GM12892 (cell line): ENCODE data around the gene IFNA14. TPM values are rescaled to one million over a fixed set of nuclear protein-coding genes. Genes with fewer than 3 reads are reported as not detected.

Source experiments
- DNase-seq: peaks from one replicate; pipeline ENCODE4 v3.0.0; 2011; ENCODE audit not compliant: insufficient read length
- FAIRE-seq: peaks from 2 replicates; lab custom pipeline; 2011; peaks lifted over from hg19 to GRCh38; lab: Jason Lieb, UNC
- POLR2A ChIP-seq: IDR thresholded peaks from 2 replicates; pipeline ENCODE4 v1.6.1; 2011; ENCODE audit warnings: low read depth, low read length, control low read depth
- POLR2AphosphoS5 ChIP-seq: IDR thresholded peaks from 2 replicates; pipeline ENCODE4 v1.6.1; 2011; ENCODE audit warnings: low read depth, low read length, control low read depth
- TAF1 ChIP-seq: IDR thresholded peaks from 2 replicates; pipeline ENCODE4 v1.6.1; 2011; ENCODE audit warnings: low read depth, mild to moderate bottlenecking, control low read depth, low read length, borderline replicate concordance
- polyA plus RNA-seq: library from polyadenylated mRNA; unstranded; fragments of >200 nt; gene quantifications from one replicate; pipeline ENCODE4 v1.2.1, GENCODE V29; 2012; ENCODE audit warnings: missing spikeins, inconsistent platforms; ENCODE audit not compliant: missing spikeins

Gene IFNA14
- polyA plus RNA-seq = not detected

- TF ChIP-seq TAF1 = no peak
- TF ChIP-seq POLR2AphosphoS5 = no peak
- no peak for TF ChIP-seq POLR2A
- FAIRE-seq = no peak
- no peak for DNase-seq
Observed at GRCh38 chr9:21239911-21240310, at the start of gene IFNA14. Gene IFNA14, minus strand, starts transcription at chr9:21240005. Its CDS starts 70 bp downstream, at chr9:21239935.

GRCh38 chr9:21287280-21287679 lies 47.5 kb upstream of the IFNA14 start:
- TF ChIP-seq POLR2A (no peak), POLR2AphosphoS5 (no peak), TAF1 (no peak)
- FAIRE-seq (no peak), DNase-seq (no peak)

- FAIRE-seq (no peak), DNase-seq (no peak)
- no peak for TF ChIP-seq TAF1
- no peak for TF ChIP-seq POLR2AphosphoS5
- no peak for TF ChIP-seq POLR2A
Observed at GRCh38 chr9:21286659-21287058, 46.9 kb upstream of the IFNA14 start.

GRCh38 chr9:21286099-21286498 lies 46.3 kb upstream of the IFNA14 start:
- FAIRE-seq (no peak), DNase-seq (no peak)
- no peak for TF ChIP-seq POLR2A
- no peak for TF ChIP-seq POLR2AphosphoS5
- no peak for TF ChIP-seq TAF1

GRCh38 chr9:21281275-21281674 lies 41.5 kb upstream of the IFNA14 start:
- FAIRE-seq (peak; percentile 51), DNase-seq (no peak)
- TF ChIP-seq POLR2A = no peak
- TF ChIP-seq TAF1 = no peak
- no peak for TF ChIP-seq POLR2AphosphoS5

- DNase-seq (no peak), FAIRE-seq (no peak)
- TF ChIP-seq TAF1 = no peak
- no peak for TF ChIP-seq POLR2AphosphoS5
- no peak for TF ChIP-seq POLR2A
Observed at GRCh38 chr9:21268347-21268657, 28.5 kb upstream of the IFNA14 start.

GRCh38 chr9:21267485-21268346 lies 27.9 kb upstream of the IFNA14 start:
- DNase-seq = no peak
- TF ChIP-seq POLR2AphosphoS5 (no peak), POLR2A (no peak), TAF1 (no peak)
- FAIRE-seq = no peak

GRCh38 chr9:21266733-21267484 lies 27.1 kb upstream of the IFNA14 start:
- TF ChIP-seq POLR2A (no peak), POLR2AphosphoS5 (no peak), TAF1 (no peak)
- FAIRE-seq (no peak), DNase-seq (no peak)

- TF ChIP-seq POLR2A (no peak), TAF1 (no peak)
- no peak for DNase-seq
- FAIRE-seq = no peak
Observed at GRCh38 chr9:21265421-21266189, 25.8 kb upstream of the IFNA14 start.

- no peak for TF ChIP-seq POLR2AphosphoS5
- TF ChIP-seq TAF1 = no peak
- TF ChIP-seq POLR2A = no peak
- FAIRE-seq = no peak
Observed at GRCh38 chr9:21255538-21256212, 15.9 kb upstream of the IFNA14 start.

More at GRCh38 chr9:21255538-21256212, 15.9 kb upstream of the IFNA14 start:
- DNase-seq = no peak
